Measurements from ENCODE around the gene RNF14.
A peak's percentile ranks its signal among the peaks of the same experiment; 100 is the strongest.

DNA sequence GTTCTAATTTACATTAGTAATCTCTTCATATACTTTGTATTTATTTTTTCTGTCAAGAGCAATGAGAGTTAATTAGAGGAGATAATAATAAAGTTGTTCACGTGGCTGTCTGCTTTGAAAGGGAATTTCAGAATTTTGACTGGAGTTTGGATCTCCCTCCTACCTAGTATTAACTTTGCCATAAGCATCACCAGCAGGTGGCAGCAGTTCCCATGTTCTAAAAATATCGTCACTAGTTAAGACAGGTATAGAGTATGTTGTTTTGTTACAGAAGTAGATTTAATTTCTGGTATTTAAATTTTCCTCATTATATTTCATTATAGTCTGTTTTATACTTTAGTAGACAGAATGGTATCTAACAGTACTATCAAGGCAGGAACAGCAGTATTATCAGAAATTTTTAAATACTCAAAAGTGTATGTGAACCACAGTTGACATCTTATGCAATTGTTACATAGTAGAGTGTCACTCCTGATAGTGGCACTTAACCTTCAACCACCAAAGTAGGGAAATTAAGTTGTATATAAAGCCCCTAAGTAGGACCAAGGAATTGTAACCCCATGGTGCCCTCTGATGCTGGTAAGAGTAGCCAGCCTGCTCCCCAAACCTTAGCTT is 23.6 kb downstream of the RNF14 start:
- TF ChIP-seq, protein P1, sequence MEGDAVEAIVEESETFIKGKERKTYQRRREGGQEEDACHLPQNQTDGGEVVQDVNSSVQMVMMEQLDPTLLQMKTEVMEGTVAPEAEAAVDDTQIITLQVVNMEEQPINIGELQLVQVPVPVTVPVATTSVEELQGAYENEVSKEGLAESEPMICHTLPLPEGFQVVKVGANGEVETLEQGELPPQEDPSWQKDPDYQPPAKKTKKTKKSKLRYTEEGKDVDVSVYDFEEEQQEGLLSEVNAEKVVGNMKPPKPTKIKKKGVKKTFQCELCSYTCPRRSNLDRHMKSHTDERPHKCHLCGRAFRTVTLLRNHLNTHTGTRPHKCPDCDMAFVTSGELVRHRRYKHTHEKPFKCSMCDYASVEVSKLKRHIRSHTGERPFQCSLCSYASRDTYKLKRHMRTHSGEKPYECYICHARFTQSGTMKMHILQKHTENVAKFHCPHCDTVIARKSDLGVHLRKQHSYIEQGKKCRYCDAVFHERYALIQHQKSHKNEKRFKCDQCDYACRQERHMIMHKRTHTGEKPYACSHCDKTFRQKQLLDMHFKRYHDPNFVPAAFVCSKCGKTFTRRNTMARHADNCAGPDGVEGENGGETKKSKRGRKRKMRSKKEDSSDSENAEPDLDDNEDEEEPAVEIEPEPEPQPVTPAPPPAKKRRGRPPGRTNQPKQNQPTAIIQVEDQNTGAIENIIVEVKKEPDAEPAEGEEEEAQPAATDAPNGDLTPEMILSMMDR (IDR thresholded peaks at IDR 0.05), result peak; percentile 89
- no peak for TF ChIP-seq ZFX (IDR thresholded peaks at IDR 0.05; ENCODE audit: borderline replicate concordance)
